SK-N-SH treated with all-trans-retinoic acid at 6 μM for 48 hours (cell line): Measurements from ENCODE around the gene COX17.

Experiments
- ATAC-seq: fragments of 200-7000 bp; cut with Tn5 transposase; 3 replicates; pipeline ENCODE4 v1.9.1; 2020; ENCODE audit warnings: mild to moderate bottlenecking, moderate library complexity
- ARNTL ChIP-seq: fragments of 450-650 bp; formaldehyde crosslinking; IDR thresholded peaks from 2 replicates; pipeline ENCODE4 v1.5.0; 2020; ENCODE audit warnings: low read depth, mild to moderate bottlenecking, moderate library complexity, borderline replicate concordance
- BACH2 ChIP-seq: fragments of 250-450 bp; sonication (Bioruptor Pico); IDR thresholded peaks from 2 replicates; pipeline ENCODE4 v1.9.0; 2021; ENCODE audit warnings: mild to moderate bottlenecking, borderline replicate concordance
- CSDC2 ChIP-seq: fragments of 250-450 bp; sonication (Bioruptor Pico); IDR thresholded peaks from 2 replicates; pipeline ENCODE4 v1.5.0; 2020; ENCODE audit warnings: mild to moderate bottlenecking, moderate library complexity
- ESRRG ChIP-seq: fragments of 250-450 bp; sonication (Bioruptor Pico); IDR thresholded peaks from 2 replicates; pipeline ENCODE4 v1.6.1; 2021; ENCODE audit warnings: mild to moderate bottlenecking
- GLIS3 ChIP-seq: fragments of 250-450 bp; sonication (Bioruptor Pico); IDR thresholded peaks from 2 replicates; pipeline ENCODE4 v1.5.0; 2020; ENCODE audit warnings: mild to moderate bottlenecking, moderate library complexity
- ISL1 ChIP-seq: fragments of 250-450 bp; sonication (Bioruptor Pico); IDR thresholded peaks from 2 replicates; pipeline ENCODE4 v2.1.2; 2022; ENCODE audit warnings: mild to moderate bottlenecking, moderate library complexity
- OSR1 ChIP-seq: fragments of 250-450 bp; sonication (Bioruptor Pico); IDR thresholded peaks from 2 replicates; pipeline ENCODE4 v1.8.0; 2022; ENCODE audit warnings: moderate library complexity, mild to moderate bottlenecking, inconsistent platforms
- PATZ1 ChIP-seq: fragments of 250-450 bp; sonication (Bioruptor Pico); IDR thresholded peaks from 2 replicates; pipeline ENCODE4 v1.8.0; 2020; ENCODE audit warnings: mild to moderate bottlenecking, moderate library complexity, borderline replicate concordance
- PPARA ChIP-seq: fragments of 250-450 bp; sonication (Bioruptor Pico); IDR thresholded peaks from 2 replicates; pipeline ENCODE4 v1.5.0; 2020; ENCODE audit warnings: mild to moderate bottlenecking, borderline replicate concordance
- RARB ChIP-seq: fragments of 250-450 bp; sonication (Bioruptor Pico); IDR thresholded peaks from 2 replicates; pipeline ENCODE4 v1.8.0; 2021; ENCODE audit warnings: mild to moderate bottlenecking, moderate library complexity
- SNAI2 ChIP-seq: fragments of 250-450 bp; sonication (Bioruptor Pico); IDR thresholded peaks from 2 replicates; pipeline ENCODE4 v1.5.0; 2020; ENCODE audit warnings: mild to moderate bottlenecking, moderate library complexity
- TCF4 ChIP-seq: fragments of 250-450 bp; sonication (Bioruptor Pico); IDR thresholded peaks from 2 replicates; pipeline ENCODE4 v1.8.0; 2021; ENCODE audit warnings: mild to moderate bottlenecking, moderate library complexity, borderline replicate concordance
- TOX ChIP-seq: fragments of 250-450 bp; sonication (Bioruptor Pico); IDR thresholded peaks from 2 replicates; pipeline ENCODE4 v1.8.0; 2021; ENCODE audit warnings: mild to moderate bottlenecking, moderate library complexity, borderline replicate concordance
- TSHZ2 ChIP-seq: fragments of 250-450 bp; sonication (Bioruptor Pico); IDR thresholded peaks from 2 replicates; pipeline ENCODE4 v1.5.0; 2020; ENCODE audit warnings: mild to moderate bottlenecking, moderate library complexity
- ZC3H10 ChIP-seq: fragments of 250-450 bp; sonication (Bioruptor Pico); IDR thresholded peaks from 2 replicates; pipeline ENCODE4 v1.5.1; 2021; ENCODE audit warnings: mild to moderate bottlenecking, moderate library complexity
- ZFP3 ChIP-seq: fragments of 250-450 bp; sonication (Bioruptor Pico); IDR thresholded peaks from 2 replicates; pipeline ENCODE4 v1.5.0; 2020; ENCODE audit warnings: mild to moderate bottlenecking, moderate library complexity
- ZFP30 ChIP-seq: fragments of 450-650 bp; formaldehyde crosslinking; IDR thresholded peaks from 2 replicates; pipeline ENCODE4 v1.5.0; 2022; ENCODE audit warnings: mild to moderate bottlenecking, moderate library complexity
- ZNF565 ChIP-seq: fragments of 450-650 bp; formaldehyde crosslinking; conservative IDR thresholded peaks from 2 replicates; pipeline ENCODE4 v1.5.0; 2020; ENCODE audit warnings: low read depth, mild to moderate bottlenecking, moderate library complexity
- ZNF70 ChIP-seq: fragments of 450-650 bp; formaldehyde crosslinking; IDR thresholded peaks from 2 replicates; pipeline ENCODE4 v1.5.0; 2020; ENCODE audit warnings: mild to moderate bottlenecking, moderate library complexity
- ZNF8 ChIP-seq: fragments of 450-650 bp; formaldehyde crosslinking; IDR thresholded peaks from 2 replicates; pipeline ENCODE4 v1.5.0; 2020; ENCODE audit warnings: mild to moderate bottlenecking, moderate library complexity
- TF ChIP-seq, protein P1 (sequence below): fragments of 250-450 bp; sonication (Bioruptor Pico); IDR thresholded peaks from 2 replicates; pipeline ENCODE4 v1.5.1; 2021; ENCODE audit warnings: mild to moderate bottlenecking, moderate library complexity
- TF ChIP-seq, protein P2 (sequence below): fragments of 250-450 bp; sonication (Bioruptor Pico); IDR thresholded peaks from 2 replicates; pipeline ENCODE4 v1.8.0; 2021; ENCODE audit warnings: low read depth, mild to moderate bottlenecking, moderate library complexity, borderline replicate concordance

The COX17 gene

GRCh38 chr3:119630880-119631329 is 46.3 kb downstream of the COX17 start (continued):
- no peak for TF ChIP-seq BACH2
- TF ChIP-seq ZNF8 = no peak
- no peak for TF ChIP-seq ZFP30
- no peak for TF ChIP-seq ZNF70 (CRISPR knock-in tag)
- no peak for TF ChIP-seq RARB (CRISPR knock-in tag)
- TF ChIP-seq ESRRG = no peak
- TF ChIP-seq, protein P1, sequence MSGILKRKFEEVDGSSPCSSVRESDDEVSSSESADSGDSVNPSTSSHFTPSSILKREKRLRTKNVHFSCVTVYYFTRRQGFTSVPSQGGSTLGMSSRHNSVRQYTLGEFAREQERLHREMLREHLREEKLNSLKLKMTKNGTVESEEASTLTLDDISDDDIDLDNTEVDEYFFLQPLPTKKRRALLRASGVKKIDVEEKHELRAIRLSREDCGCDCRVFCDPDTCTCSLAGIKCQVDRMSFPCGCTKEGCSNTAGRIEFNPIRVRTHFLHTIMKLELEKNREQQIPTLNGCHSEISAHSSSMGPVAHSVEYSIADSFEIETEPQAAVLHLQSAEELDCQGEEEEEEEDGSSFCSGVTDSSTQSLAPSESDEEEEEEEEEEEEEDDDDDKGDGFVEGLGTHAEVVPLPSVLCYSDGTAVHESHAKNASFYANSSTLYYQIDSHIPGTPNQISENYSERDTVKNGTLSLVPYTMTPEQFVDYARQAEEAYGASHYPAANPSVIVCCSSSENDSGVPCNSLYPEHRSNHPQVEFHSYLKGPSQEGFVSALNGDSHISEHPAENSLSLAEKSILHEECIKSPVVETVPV (CRISPR knock-in tag) = no peak
- TF ChIP-seq PPARA (CRISPR knock-in tag) = no peak
- TF ChIP-seq GLIS3 = no peak
- no peak for TF ChIP-seq PATZ1 (CRISPR knock-in tag)
- TF ChIP-seq ZNF565 = no peak

DNA sequence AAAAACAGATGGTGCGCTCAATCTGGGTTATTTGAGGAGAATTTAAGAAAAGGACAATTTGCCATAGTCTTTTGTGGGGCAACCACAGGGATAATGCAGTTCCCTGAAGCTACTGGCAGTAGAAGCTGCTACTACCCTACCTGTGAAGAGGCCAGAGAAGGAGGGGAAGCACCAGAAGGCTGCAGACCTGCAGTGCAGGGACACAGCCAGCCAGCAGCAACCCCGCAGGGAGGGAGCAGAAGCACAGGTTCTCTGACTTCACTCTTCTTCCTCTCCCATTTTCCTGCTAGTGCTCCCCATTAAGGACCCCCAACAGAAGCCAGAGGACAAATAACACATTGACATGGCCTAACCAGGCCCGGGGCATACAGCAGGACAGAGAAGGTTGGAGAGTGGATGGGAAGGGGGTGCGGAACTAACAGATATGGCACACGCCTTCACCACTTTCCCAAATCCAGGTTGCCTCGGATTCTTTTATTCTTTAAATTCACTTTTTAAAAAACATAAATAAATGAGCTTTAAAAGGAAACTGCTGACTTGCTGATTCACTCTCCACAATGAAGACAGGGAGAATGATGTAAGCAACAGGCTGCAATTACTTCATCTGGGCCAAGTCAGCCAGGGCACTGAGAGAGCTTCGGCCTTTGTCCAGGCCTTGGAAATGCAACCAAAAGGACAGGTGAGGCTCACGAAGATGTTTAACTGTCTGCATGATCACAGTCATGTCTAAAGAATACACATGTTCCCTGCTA is 46.9 kb downstream of the COX17 start:
- ATAC-seq = peak; percentile 56
- no peak for TF ChIP-seq TCF4
- TF ChIP-seq GLIS3 = no peak
- TF ChIP-seq, protein P1 (CRISPR knock-in tag) = no peak
- no peak for TF ChIP-seq ARNTL (CRISPR knock-in tag)
- TF ChIP-seq TOX (CRISPR knock-in tag) = no peak
- no peak for TF ChIP-seq ISL1 (CRISPR knock-in tag)
- TF ChIP-seq ZNF70 (CRISPR knock-in tag) = no peak
- TF ChIP-seq ZFP3 (CRISPR knock-in tag) = no peak
- no peak for TF ChIP-seq PATZ1 (CRISPR knock-in tag)
- no peak for TF ChIP-seq SNAI2 (CRISPR knock-in tag)
- TF ChIP-seq CSDC2 (CRISPR knock-in tag) = no peak
- no peak for TF ChIP-seq TSHZ2 (CRISPR knock-in tag)

GRCh38 chr3:119628816-119629445 is 48.3 kb downstream of the COX17 start:
- ATAC-seq = no peak
- TF ChIP-seq ARNTL (CRISPR knock-in tag) (no peak), ZNF8 (no peak), ZC3H10 (CRISPR knock-in tag) (no peak), TSHZ2 (CRISPR knock-in tag) (no peak), RARB (CRISPR knock-in tag) (no peak), ZNF70 (CRISPR knock-in tag) (no peak), SNAI2 (CRISPR knock-in tag) (no peak), OSR1 (CRISPR knock-in tag) (no peak), TCF4 (no peak), ZNF565 (no peak), ZFP30 (no peak), ESRRG (no peak)
- TF ChIP-seq, protein P2, sequence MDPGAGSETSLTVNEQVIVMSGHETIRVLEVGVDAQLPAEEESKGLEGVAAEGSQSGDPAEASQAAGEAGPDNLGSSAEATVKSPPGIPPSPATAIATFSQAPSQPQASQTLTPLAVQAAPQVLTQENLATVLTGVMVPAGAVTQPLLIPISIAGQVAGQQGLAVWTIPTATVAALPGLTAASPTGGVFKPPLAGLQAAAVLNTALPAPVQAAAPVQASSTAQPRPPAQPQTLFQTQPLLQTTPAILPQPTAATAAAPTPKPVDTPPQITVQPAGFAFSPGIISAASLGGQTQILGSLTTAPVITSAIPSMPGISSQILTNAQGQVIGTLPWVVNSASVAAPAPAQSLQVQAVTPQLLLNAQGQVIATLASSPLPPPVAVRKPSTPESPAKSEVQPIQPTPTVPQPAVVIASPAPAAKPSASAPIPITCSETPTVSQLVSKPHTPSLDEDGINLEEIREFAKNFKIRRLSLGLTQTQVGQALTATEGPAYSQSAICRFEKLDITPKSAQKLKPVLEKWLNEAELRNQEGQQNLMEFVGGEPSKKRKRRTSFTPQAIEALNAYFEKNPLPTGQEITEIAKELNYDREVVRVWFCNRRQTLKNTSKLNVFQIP = no peak
